ENCODE results near the gene CIB1.
A peak's percentile ranks its signal among the peaks of the same experiment; 100 is the strongest.
"Not testable (repeated sequence)": the region's sequence is repeated elsewhere in the genome, so short reads cannot be mapped to it uniquely, and the experiment has no call there.

The CIB1 gene

GRCh38 chr15:90233387-90234095 is at the start of gene CIB1:
TSS of gene CIB1 (minus strand) at chr15:90233941. CDS start at chr15:90233885, 56 bp downstream.
- DNase-seq, result peak in 13 of 14 donors; percentile 49 to 99 (median 93)

- not testable (repeated sequence) for DNase-seq
Observed at GRCh38 chr15:90281637-90282036, 47.9 kb upstream of the CIB1 start.

GRCh38 chr15:90280743-90281142 is 47.0 kb upstream of the CIB1 start:
- DNase-seq, result not testable (repeated sequence)

- not testable (repeated sequence) for DNase-seq
Observed at GRCh38 chr15:90278467-90278866, 44.7 kb upstream of the CIB1 start.

- no peak for DNase-seq
Observed at GRCh38 chr15:90271459-90272166, 37.9 kb upstream of the CIB1 start.

- DNase-seq, result no peak
Observed at GRCh38 chr15:90270502-90271150, 36.9 kb upstream of the CIB1 start.

GRCh38 chr15:90268415-90268814 is 34.7 kb upstream of the CIB1 start:
- no peak for DNase-seq

GRCh38 chr15:90266485-90266884 is 32.7 kb upstream of the CIB1 start:
- DNase-seq, result no peak

GRCh38 chr15:90266061-90266431 is 32.3 kb upstream of the CIB1 start:
- DNase-seq, result peak in 7 of 14 donors; percentile 29 to 77 (median 60)

- DNase-seq, result peak; percentile 60 to 96 (median 91)
Observed at GRCh38 chr15:90265271-90266060, 31.7 kb upstream of the CIB1 start, which contains the start of gene NGRN. TSS of gene NGRN (plus strand) at chr15:90265672. CDS start at chr15:90265713, 41 bp downstream.

- DNase-seq, result no peak
Observed at GRCh38 chr15:90264671-90265070, 30.9 kb upstream of the CIB1 start.

- no peak for DNase-seq
Observed at GRCh38 chr15:90262426-90262825, 28.7 kb upstream of the CIB1 start.

- peak in 1 of 14 donors; percentile 13 for DNase-seq
Observed at GRCh38 chr15:90261811-90262210, 28.1 kb upstream of the CIB1 start.

- not testable (repeated sequence) for DNase-seq
Observed at GRCh38 chr15:90260731-90261130, 27.0 kb upstream of the CIB1 start.

GRCh38 chr15:90259524-90259923 is 25.8 kb upstream of the CIB1 start:
- DNase-seq, result no peak

- no peak for DNase-seq
Observed at GRCh38 chr15:90257776-90258175, 24.0 kb upstream of the CIB1 start.

- peak; percentile 3 to 84 (median 72) for DNase-seq
Observed at GRCh38 chr15:90249203-90249863, 15.6 kb upstream of the CIB1 start, which contains the start of gene TTLL13. TSS of gene TTLL13 (plus strand) at chr15:90249556. CDS start at chr15:90250631, 1,075 bp downstream.

GRCh38 chr15:90248789-90249202 is 15.1 kb upstream of the CIB1 start:
- no peak for DNase-seq

GRCh38 chr15:90243943-90244639 is 10.3 kb upstream of the CIB1 start:
- DNase-seq, result no peak

GRCh38 chr15:90241343-90242192 is 7.8 kb upstream of the CIB1 start:
- DNase-seq, result no peak
